GM10266 (cell line): Measurements from ENCODE around the gene LSR.

ENCODE experiments used
- DNase-seq: peaks from one replicate; pipeline ENCODE4 v3.0.0; 2012; ENCODE audit errors: extremely low spot score
- TF ChIP-seq, protein P1 (sequence below): IDR thresholded peaks from 2 replicates; pipeline ENCODE4 v1.5.1; 2012; ENCODE audit warnings: mild to moderate bottlenecking, low read depth; ENCODE audit not compliant: control insufficient read depth, insufficient read depth; ENCODE audit errors: missing control alignments

LSR gene

DNA sequence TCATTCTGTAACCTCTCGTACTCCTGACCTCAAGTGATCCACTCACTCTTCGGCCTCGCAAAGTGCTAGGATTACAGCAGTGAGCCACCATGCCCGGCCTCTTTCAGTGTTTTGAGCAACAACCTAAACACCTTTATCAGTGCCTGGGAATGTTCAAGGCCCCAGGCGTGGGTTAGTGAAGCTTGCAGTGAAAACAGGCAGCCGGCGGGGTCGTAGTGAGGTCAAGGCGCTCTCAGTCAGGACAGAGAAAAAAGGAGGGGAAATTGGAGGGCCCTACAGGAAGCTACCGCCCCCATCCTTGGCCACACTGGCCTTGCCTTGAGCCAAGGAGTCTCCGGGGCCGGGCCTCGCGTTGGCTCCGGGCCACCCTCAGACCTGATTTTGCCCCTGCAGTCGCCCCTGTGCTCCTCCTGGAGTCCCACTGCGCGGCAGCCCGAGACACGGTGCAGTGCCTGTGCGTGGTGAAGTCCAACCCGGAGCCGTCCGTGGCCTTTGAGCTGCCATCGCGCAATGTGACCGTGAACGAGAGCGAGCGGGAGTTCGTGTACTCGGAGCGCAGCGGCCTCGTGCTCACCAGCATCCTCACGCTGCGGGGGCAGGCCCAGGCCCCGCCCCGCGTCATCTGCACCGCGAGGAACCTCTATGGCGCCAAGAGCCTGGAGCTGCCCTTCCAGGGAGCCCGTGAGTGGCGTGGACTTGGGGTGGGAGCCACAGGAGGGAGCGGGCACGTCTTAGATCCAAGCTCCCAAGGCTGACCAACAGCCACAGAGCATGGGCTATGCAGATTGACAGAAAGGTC lies 60.9 kb downstream of the LSR start:
- no peak for DNase-seq
- TF ChIP-seq, protein P1, sequence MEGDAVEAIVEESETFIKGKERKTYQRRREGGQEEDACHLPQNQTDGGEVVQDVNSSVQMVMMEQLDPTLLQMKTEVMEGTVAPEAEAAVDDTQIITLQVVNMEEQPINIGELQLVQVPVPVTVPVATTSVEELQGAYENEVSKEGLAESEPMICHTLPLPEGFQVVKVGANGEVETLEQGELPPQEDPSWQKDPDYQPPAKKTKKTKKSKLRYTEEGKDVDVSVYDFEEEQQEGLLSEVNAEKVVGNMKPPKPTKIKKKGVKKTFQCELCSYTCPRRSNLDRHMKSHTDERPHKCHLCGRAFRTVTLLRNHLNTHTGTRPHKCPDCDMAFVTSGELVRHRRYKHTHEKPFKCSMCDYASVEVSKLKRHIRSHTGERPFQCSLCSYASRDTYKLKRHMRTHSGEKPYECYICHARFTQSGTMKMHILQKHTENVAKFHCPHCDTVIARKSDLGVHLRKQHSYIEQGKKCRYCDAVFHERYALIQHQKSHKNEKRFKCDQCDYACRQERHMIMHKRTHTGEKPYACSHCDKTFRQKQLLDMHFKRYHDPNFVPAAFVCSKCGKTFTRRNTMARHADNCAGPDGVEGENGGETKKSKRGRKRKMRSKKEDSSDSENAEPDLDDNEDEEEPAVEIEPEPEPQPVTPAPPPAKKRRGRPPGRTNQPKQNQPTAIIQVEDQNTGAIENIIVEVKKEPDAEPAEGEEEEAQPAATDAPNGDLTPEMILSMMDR: no peak

DNA sequence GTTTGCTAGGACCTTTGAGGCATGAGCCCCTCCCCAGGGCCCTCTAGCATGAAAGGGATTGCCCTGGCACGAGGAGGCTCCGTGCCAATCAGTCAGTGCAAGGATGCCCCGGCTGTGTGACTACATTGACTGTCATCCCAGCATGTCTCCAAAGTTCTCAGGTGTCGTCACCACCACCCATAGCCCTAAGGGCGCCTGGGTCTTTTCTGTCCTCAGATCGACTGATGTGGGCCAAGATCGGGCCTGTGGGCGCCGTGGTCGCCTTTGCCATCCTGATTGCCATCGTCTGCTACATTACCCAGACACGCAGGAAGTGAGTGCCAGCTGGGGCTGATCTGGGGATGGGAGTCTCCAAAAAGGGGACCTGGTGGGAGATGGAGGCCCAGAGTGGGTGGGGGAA lies 61.5 kb downstream of the LSR start:
- TF ChIP-seq, protein P1: no peak
- no peak for DNase-seq

DNA sequence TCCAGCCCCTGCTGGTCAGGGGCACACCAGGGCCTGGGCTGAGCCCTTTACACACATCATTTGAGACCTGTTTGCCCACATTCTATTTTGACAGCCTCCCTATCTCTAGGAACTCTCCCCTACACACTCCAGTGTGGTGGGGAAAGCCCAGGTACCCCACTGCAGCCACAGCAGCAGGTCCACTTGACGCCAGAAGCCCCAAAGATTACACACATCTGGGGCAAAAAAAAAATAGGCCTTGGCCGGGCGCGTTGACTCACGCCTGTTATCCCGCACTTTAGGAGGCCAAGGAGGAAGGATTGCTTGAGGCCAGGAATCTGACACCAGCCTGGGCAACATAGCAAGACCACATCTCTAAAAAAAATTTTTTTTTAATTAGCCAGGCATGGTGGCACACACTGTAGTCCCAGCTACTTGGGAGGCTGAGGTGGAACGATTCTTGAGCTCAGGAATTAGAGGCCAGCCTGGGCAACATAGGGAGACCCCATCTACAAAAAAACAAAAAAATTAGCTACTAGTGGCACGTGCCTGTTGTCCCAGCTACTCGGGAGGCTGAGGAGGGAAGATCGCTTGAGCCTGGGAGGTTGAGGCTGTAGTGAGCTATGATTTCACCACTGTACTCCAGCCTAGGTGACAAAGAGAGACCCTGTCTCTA lies 62.1 kb downstream of the LSR start:
- TF ChIP-seq, protein P1: no peak
- DNase-seq: no peak

DNA sequence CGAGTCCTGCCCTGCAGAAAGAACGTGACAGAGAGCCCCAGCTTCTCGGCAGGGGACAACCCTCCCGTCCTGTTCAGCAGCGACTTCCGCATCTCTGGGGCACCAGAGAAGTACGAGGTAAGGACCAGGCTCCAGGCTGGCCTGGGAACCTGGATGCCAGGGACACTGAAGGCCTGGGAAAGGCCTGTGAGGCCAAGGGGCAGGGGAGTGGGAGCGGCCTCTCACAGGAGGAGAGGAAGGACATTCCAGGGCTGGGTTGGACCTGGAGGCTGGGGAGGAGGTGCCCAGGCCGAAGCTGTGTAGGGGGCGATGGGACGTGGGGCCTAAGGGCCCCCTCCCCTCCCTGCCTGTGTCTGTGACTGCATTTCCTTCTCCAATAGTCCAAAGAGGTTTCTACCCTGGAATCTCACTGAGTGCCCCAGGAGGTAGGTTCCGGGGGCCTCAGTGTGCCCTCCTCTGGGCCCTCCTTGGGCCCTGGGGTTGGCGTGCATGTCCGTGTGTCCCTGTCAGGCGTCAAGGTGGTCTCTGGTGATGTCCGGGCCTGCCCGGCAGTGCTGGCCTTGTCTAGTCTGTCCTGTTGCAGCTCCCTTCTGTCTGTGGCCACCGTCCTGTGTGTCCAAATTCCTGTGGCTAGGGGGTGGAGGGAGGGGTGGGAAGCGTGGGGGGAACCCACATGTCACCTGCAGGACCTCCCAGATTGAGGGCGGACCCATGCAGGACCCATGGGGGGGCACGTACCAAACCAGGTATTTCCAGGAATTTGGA lies 63.3 kb downstream of the LSR start:
- TF ChIP-seq, protein P1: no peak
- DNase-seq: no peak

DNA sequence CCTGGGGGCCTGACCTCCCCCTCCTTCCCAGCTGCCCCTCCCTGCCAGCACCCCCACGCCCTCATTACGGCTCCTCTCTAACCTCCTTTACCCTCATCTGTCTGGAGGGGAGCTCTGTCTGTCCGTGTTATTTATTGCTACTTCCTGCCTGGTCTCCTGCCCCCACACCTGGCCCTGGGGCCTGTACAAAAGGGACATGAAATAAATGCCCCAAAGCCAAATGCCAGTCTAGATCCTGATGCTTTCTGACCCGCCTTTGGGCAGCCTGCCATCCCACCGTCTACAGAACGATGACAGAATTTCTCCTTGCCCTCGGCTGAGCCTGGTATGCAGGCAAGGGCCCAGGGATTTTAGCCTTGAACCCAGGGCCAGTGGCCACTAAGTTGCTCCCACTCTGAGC lies 64.8 kb downstream of the LSR start:
- no peak for DNase-seq
- TF ChIP-seq, protein P1: no peak

DNA sequence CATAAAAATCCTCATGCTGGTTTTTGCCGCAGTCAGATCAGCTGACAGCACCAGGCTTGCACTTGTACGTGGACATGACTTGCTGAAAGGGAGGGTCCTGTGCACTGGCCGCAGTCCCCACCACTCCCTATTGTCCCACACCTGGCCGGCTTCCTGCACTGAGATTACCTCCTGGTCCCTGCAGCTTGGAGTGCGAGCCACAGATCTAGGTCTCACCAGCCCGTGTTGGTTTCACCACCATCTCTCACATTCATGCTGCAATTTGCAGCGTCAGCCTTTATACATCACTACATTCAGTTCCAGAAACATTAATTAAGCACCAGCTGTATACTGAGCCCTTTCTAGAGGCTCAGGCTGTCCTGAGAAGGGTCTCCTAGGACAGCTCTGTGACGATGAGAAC lies 65.2 kb downstream of the LSR start:
- TF ChIP-seq, protein P1: no peak
- DNase-seq: no peak
